Renal pelvis (tissue), 4 donors: Measurements from ENCODE around the gene RAB40C. TPM values are rescaled to one million over a fixed set of nuclear protein-coding genes. Genes with fewer than 3 reads are reported as not detected.

Experiments used
- DNase-seq: peaks from one replicate; pipeline ENCODE4 v3.0.0-alpha.2; 2013
- polyA plus RNA-seq, 3 donors: library from polyadenylated mRNA; unstranded; fragments of 120-200 nt; gene quantifications; one replicate each; pipeline ENCODE4 v1.2.1, GENCODE V29; 2013; ENCODE audit not compliant: insufficient read length in 3 of 3

The RAB40C gene
- polyA plus RNA-seq, 3 donors, result 24.5 to 33.9 (median 24.6) TPM

DNA sequence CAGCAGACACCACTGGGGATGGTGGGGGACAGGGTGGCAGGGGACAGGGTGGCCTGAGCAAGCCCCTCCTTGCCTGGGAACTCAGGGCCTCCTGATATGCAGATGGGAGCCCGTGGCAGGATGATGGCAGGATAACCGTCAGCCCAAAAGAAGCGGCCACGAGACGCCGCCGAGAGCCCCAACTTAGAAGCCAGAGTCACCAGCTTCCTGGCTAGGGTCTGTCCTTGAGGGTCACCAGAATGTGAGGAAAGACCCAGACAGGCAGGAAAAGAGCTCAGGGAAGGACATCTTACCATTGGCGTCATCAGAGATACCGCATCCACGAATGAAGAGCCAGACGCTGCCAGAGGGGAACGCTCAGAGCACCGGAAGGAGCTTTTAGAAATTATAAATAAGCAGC lies 19.4 kb downstream of the RAB40C start:
- no peak for DNase-seq

DNA sequence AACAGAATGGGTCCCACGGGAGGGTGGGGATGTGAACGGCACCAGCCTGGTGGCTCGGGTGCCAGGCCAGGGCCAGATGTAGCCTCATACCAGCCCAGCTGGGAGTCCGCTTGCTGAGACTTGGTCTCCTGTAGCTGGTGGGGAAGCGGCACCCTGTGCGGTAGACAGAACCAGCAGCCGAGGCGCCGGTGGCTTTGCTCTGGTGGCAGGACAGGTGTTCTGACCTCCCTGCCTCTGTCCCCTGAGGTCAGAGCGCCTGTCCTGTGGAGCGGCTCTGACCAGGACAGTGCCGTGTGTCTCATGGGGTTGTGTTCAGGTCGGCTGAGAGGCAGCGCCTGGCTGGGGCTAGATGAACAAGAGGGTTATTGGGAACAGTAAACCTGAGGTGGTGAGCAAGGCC lies 20.1 kb downstream of the RAB40C start:
- no peak for DNase-seq

GRCh38 chr16:610513-611381 lies 20.9 kb downstream of the RAB40C start:
- no peak for DNase-seq

GRCh38 chr16:615122-615521 lies 25.3 kb downstream of the RAB40C start:
- DNase-seq, result no peak

DNA sequence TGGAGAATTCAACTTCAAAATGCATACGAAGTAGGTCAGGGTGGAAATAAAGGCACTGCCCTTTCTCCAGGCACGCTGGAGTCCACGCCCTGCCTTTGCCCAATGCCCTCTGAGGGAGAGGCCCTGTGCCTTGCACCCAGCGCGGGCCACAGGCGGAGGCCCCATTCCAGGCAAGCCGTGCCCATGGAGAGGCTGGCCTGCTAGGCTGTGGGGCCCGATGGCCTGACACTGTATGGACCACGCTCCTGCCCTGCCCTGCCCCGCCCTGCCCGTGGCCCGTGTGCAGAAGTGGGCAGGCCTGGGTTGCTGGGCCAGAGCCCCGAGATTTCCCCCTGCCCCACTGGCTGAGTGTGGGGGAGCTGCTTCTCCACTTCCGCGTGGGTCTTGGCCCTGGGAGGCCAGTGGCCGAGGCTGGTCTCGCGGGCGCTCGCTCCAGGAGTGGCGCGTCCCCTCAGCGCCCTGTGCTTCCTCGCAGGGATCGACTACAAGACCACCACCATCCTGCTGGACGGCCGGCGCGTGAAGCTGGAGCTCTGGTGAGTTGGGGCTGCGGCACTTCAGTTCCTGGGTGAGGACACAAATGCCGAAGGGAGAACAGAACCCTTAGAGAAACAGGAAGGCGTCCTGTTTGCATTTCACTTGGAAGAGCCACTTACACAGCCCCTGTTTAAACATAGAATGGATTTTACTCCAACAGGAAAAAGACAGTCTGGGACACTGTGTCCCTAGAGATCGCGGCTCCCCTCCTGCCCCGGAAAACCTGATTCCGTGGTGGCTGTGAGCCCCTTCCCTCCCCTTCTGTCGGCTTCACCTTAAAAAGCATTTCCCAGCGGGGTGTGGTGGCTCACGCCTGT lies 27.1 kb downstream of the RAB40C start:
- no peak for DNase-seq

- no peak for DNase-seq
Observed at GRCh38 chr16:617855-618254, 28.0 kb downstream of the RAB40C start.

DNA sequence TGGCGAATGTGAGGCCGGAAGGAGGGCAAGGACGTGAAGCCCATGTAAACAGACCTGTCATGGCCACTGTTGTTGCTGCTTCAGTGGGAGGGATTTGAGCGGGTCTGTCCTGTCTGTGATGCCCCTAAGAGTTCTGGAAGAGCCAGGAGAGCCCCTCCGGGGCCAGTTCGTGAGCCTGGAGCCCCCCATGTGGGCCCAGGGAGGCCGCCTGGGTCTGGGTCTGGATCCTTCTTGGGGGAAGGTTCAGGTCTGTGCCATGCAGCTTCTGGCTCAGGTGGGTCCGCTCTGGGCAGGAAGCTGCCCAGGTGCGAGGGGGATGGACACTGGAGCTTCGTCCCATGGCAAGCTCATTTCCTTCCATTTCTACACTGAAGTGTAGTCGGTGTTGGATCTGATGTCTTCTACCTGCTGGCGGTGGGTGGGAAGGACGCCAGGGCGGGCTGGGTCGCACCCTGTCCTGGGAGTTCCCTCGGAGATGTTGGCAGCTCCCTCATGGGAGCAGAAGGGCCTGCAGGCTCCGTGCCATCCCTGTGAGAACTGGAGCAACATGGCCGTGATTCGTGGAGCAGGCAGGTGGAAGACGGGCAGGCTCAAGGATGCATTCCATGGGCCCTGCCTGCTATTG lies 29.7 kb downstream of the RAB40C start:
- no peak for DNase-seq

- DNase-seq, result no peak
Observed at GRCh38 chr16:620700-621525, 31.0 kb downstream of the RAB40C start.

DNA sequence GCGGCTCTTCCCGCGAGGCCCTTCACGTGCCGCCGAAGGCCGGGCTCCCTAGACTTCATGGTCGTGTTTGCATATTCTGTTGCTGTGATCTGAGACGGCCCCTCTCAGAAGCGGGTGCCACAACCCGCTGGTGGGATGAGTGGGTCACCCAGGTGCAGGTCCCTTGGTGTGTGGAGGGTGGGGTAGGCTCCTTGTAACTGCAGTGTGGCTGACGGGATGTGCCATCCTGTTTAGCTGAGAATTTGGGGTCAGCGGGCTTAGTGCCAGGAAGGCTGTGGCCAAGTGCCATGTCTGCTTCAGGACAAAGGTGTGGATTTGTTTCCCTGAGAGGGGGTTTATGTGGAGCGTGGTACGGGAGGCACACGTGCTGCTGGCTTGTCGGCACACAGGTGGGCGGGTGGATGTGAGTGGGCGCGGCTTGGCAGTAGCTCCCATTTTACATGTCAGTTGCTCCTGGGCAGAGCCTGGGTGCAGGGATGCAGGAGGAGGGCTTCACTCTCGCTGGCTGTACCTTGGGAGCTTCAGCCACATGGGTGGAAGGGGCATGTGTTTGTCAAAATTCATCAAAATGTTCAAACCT lies 31.8 kb downstream of the RAB40C start:
- DNase-seq, result no peak

DNA sequence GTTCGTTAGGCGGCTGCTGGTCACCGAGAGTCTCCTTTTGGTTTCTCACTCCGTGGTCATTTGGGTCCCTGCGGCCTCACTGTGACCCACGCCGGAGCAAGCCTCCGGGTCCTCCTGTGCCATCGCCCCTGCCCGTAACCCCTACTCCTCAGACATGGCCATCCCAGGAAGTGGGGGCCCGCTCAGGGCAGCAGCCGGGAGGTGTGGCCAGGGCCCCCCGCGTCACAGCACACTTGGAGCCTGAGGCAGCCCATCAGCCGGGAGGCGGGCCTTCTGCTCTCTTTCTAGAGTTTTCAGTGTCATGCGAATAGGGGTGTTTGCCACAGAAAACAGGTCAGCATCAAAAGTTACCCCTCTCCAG lies 33.0 kb downstream of the RAB40C start:
- no peak for DNase-seq

GRCh38 chr16:624526-625070 lies 34.7 kb downstream of the RAB40C start:
- no peak for DNase-seq

DNA sequence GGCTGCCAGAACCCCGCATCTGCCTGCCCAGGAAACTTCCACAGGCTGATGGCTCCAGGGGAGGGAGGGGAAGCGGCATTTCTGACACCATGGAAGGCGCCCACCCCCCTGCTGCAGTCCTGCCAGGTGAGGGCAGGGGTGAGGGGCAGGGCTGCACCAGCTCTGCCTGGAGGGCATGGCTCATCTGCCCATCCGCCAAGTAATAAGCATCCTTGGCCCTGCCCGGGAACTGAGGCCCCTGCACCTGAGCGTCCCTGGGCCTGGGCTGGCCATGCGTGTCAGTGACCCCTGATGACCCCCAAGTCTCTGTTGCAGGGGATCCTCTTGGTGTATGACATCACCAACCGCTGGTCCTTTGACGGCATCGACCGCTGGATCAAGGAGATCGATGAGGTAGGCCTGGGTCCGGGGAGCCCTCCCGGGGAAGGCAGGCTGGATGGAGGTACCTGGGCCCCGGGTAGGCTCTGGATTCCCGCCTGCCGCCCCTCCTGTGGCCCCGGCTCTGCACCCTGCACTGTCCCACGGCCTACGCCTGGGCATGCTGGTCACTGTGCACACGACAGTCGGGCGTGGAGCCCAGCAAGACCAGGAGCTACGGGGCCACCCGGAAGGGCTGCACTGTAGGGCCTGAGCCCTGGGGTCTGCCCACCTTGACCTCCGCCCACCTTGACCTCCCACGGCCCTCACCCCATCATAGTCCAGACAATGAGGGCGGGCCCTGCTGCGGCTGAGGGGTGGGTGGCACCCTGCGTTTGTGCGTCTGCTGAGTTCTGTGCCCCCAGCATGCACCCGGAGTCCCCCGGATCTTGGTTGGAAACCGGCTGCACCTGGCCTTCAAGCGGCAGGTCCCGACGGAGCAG lies 35.5 kb downstream of the RAB40C start:
- no peak for DNase-seq

- no peak for DNase-seq
Observed at GRCh38 chr16:625977-626765, 36.3 kb downstream of the RAB40C start.

GRCh38 chr16:626787-627453 lies 37.1 kb downstream of the RAB40C start:
- no peak for DNase-seq

DNA sequence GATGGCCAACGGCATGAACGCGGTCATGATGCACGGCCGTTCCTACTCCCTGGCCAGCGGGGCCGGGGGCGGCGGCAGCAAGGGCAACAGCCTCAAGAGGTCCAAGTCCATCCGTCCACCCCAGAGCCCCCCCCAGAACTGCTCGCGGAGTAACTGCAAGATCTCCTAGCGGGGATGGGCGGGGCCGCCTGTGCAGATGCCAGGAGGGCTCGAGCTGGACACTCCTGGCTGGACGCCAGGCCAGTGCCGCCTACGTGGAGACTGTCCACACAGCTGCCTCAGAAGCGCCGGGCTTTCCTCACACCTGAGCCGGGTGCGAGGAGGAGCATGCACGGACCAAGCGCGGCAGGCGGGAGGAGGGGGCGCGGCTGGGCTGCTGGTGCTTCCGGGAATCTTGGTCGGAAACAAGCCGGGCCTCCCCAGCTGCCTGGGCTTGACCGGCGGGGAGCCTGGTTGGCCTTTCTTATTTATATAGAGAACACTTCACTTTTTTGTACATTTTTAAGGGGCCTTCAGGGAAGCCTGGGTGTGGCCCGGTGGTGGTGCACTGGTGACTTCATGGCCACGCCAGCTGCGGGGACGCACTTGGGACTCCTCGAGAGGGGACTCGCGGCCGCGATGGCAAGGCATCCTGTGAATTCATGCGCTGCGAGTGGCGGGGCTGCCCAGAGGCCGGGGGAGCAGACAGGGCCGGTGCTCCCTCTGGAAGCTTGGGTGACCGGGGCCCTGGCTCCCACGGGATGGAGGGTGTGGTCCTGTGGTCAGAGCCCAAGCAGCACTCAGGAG lies 37.8 kb downstream of the RAB40C start:
- no peak for DNase-seq

- DNase-seq, result no peak
Observed at GRCh38 chr16:628321-629061, 38.6 kb downstream of the RAB40C start.
